Kidney (tissue), 14 donors: ENCODE data around the gene VPS4B. TPM values are rescaled to one million over a fixed set of nuclear protein-coding genes. Genes with fewer than 3 reads are reported as not detected.

Experiments
- DNase-seq, 5 donors: peaks; one replicate each; pipeline ENCODE4 v3.0.0-alpha.2; 2013 to 2020
- FAIRE-seq: peaks from 2 replicates; lab custom pipeline; 2012; peaks lifted over from hg19 to GRCh38; lab: Jason Lieb, UNC
- H3K27ac ChIP-seq, 2 donors: one replicate each; pipeline ENCODE4 v1.7.0; 2013; ENCODE audit warnings: low read depth in 2 of 2, low read length in 2 of 2, inconsistent platforms in 1 of 2
- H3K27me3 ChIP-seq: one replicate; pipeline ENCODE4 v1.7.1; 2013; ENCODE audit warnings: low read length, inconsistent platforms; ENCODE audit not compliant: control insufficient read depth, insufficient read depth
- H3K36me3 ChIP-seq, 3 donors: one replicate each; pipeline versions ENCODE4 v1.7.0 to v1.7.1; 2013; ENCODE audit warnings: low read length in 3 of 3, control low read depth in 1 of 3, inconsistent platforms in 1 of 3; ENCODE audit not compliant: insufficient read depth in 3 of 3, control insufficient read depth in 2 of 3
- H3K4me1 ChIP-seq, 3 donors: one replicate each; pipeline versions ENCODE4 v1.7.0 to v1.7.1; 2013; ENCODE audit warnings: low read length in 3 of 3, inconsistent platforms in 1 of 3, low read depth in 1 of 3; ENCODE audit not compliant: control insufficient read depth in 2 of 3, insufficient read depth in 2 of 3
- H3K4me3 ChIP-seq, 3 donors: one replicate each; pipeline versions ENCODE4 v1.7.0 to v1.8.1; 2013; ENCODE audit warnings: low read length in 3 of 3, control low read depth in 1 of 3, inconsistent platforms in 1 of 3
- H3K9ac ChIP-seq, 3 donors: one replicate each; pipeline versions ENCODE4 v1.7.0 to v1.7.1; 2013; ENCODE audit warnings: low read length in 3 of 3, control low read depth in 1 of 3, inconsistent platforms in 1 of 3
- H3K9me3 ChIP-seq, 3 donors: one replicate each; pipeline versions ENCODE4 v1.7.0 to v1.7.1; 2013; ENCODE audit warnings: low read length in 3 of 3, control low read depth in 1 of 3, inconsistent platforms in 1 of 3; ENCODE audit not compliant: control insufficient read depth in 2 of 3, insufficient read depth in 1 of 3
- CTCF ChIP-seq: IDR thresholded peaks from 3 replicates; pipeline ENCODE4 v1.5.1; 2012; ENCODE audit warnings: mild to moderate bottlenecking, moderate library complexity, borderline replicate concordance; ENCODE audit not compliant: insufficient read depth; ENCODE audit errors: extremely low read depth
- intact Hi-C: fragments of 100-400 bp; cut with DNase I; formaldehyde crosslinking; loops from one replicate; pipeline ENCODE4 v1.11.1; 2022
- polyA plus RNA-seq: library from polyadenylated mRNA; stranded (reverse); fragments of 350-450 nt; fragmentation: Illumina TruSeq; extraction: RNeasy Lipid Tissue Mini Kit (QIAGEN cat#74804); gene quantifications from one replicate; pipeline ENCODE4 v1.2.3, GENCODE V29; 2014; ENCODE audit warnings: low read depth, low replicate concordance; ENCODE audit not compliant: insufficient read depth
- total RNA-seq: library from RNA; stranded (reverse); fragmentation: NEBNext Ultra II Directional; extraction: Animal tissue kit (Norgen Biotek cat#: 25700); gene quantifications from one replicate; pipeline ENCODE4 v1.2.1, GENCODE V29; 2021
- donor health status: control.
- donor health status: control.
- donor health status: control.
- donor health status: control.
- donor health status: control.
- donor health status: DM: yes; HTN: yes; CAD: no.
- donor health status: Normal renal cell carcinoma (clear cell type).

VPS4B gene
- total and polyA plus RNA-seq, 2 donors from 2014 or later = 15.7 to 63.7 TPM

- Histone ChIP-seq H3K27ac (no peak overlapping the region), H3K4me3 (no peak overlapping the region), H3K27me3 (no peaks in the 10 kb centered on the region), H3K4me1 (peaks cover 0 to 2% (median 0%) of the 10 kb centered on the region in 3 donors), H3K36me3 (peaks cover 6 to 25% (median 20%) of the 10 kb centered on the region in 3 donors), H3K9me3 (no peaks in the 10 kb centered on the region), H3K9ac (no peak overlapping the region)
- DNase-seq (peak in 3 of 5 donors; percentile 21 to 62 (median 48)), FAIRE-seq (no peak)
- intact Hi-C loops = loop anchor here (10.0 kb wide), 1 partner anchor 95 kb away; no protein-coding TSS in a partner anchor
- TF ChIP-seq CTCF = peak; percentile 29
Measured at GRCh38 chr18:63339920-63340484, 82.3 kb downstream of the VPS4B start.

Other genes with a start within 250 kb of the VPS4B start
- 39.2 TPM for gene BCL2, start 102.7 kb downstream of the VPS4B start, total RNA-seq
- 6.0 TPM for gene BCL2, start 102.7 kb downstream of the VPS4B start, polyA plus RNA-seq
- gene KDSR, start 55.3 kb downstream of the VPS4B start, total RNA-seq = 73.5 TPM
- 22.5 TPM for gene KDSR, start 55.3 kb downstream of the VPS4B start, polyA plus RNA-seq
- not detected for gene SERPINB5, start 54.5 kb upstream of the VPS4B start, total RNA-seq
- gene SERPINB5, start 54.5 kb upstream of the VPS4B start, polyA plus RNA-seq = not detected
- gene SERPINB12, start 119.9 kb upstream of the VPS4B start, total RNA-seq = not detected
- not detected for gene SERPINB12, start 119.9 kb upstream of the VPS4B start, polyA plus RNA-seq
- not detected for gene SERPINB13, start 164.9 kb upstream of the VPS4B start, total RNA-seq
- not detected for gene SERPINB13, start 164.9 kb upstream of the VPS4B start, polyA plus RNA-seq
- not detected for gene SERPINB4, start 221.8 kb upstream of the VPS4B start, total RNA-seq
- not detected for gene SERPINB4, start 221.8 kb upstream of the VPS4B start, polyA plus RNA-seq
- not detected for gene SERPINB3, start 239.4 kb upstream of the VPS4B start, total RNA-seq
- gene SERPINB3, start 239.4 kb upstream of the VPS4B start, polyA plus RNA-seq = 0.37 TPM